Upper lobe of left lung (tissue), 6 donors: ENCODE results near the gene GPR62. TPM values are rescaled to one million over a fixed set of nuclear protein-coding genes. Genes with fewer than 3 reads are reported as not detected.

Experiments used
- ATAC-seq, 2 donors: fragments of 200-7000 bp; cut with Tn5 transposase; one replicate each; pipeline ENCODE4 v1.9.1; 2022; ENCODE audit warnings: mild to moderate bottlenecking in 2 of 2, moderate library complexity in 2 of 2; ENCODE audit not compliant: low FRiP score in 2 of 2
- DNase-seq, 2 donors: peaks; one replicate each; pipeline ENCODE4 v3.0.0-alpha.2; 2019 to 2020
- H3K27ac ChIP-seq, 4 donors: fragments of 200-600 bp; sonication (generic); one replicate each; pipeline ENCODE4 v1.5.1; 2016 to 2019
- H3K27me3 ChIP-seq, 4 donors: fragments of 200-600 bp; sonication (generic); one replicate each; pipeline ENCODE4 v1.5.1; 2017 to 2019
- H3K36me3 ChIP-seq, 4 donors: fragments of 200-600 bp; sonication (generic); one replicate each; pipeline ENCODE4 v1.5.1; 2016 to 2019
- H3K4me1 ChIP-seq, 4 donors: fragments of 200-600 bp; sonication (generic); one replicate each; pipeline ENCODE4 v1.5.1; 2018 to 2019
- H3K4me3 ChIP-seq, 4 donors: fragments of 200-600 bp; sonication (generic); one replicate each; pipeline ENCODE4 v1.5.1; 2017 to 2019; ENCODE audit warnings: mild to moderate bottlenecking in 2 of 4, moderate library complexity in 1 of 4
- H3K9me3 ChIP-seq, 4 donors: fragments of 200-600 bp; sonication (generic); one replicate each; pipeline ENCODE4 v1.5.1; 2018 to 2019
- CTCF ChIP-seq, 6 experiments: fragments of 450-650 bp in 4 of 6; fragments of 200-600 bp in 2 of 6; sonication (generic) in 2 of 6; IDR thresholded peaks; one replicate each; pipeline ENCODE4 v1.5.1; 2016 to 2019; ENCODE audit warnings: antibody characterized with exemption in 6 of 6
- EP300 ChIP-seq, 4 donors: sonication (generic); formaldehyde crosslinking; IDR thresholded peaks; one replicate each; pipeline ENCODE4 v1.5.1; 2017; ENCODE audit warnings: antibody characterized with exemption in 4 of 4, control low read depth in 2 of 4
- POLR2A ChIP-seq, 4 donors: fragments of 450-650 bp; IDR thresholded peaks; one replicate each; pipeline ENCODE4 v1.5.1; 2016 to 2017; ENCODE audit warnings: antibody characterized with exemption in 4 of 4, mild to moderate bottlenecking in 2 of 4
- POLR2AphosphoS5 ChIP-seq, 2 donors: sonication (generic); formaldehyde crosslinking; IDR thresholded peaks; one replicate each; pipeline ENCODE4 v1.5.1; 2017; ENCODE audit warnings: antibody characterized with exemption in 2 of 2
- WGBS, 2 donors: methylation state at CpG; one replicate each; pipeline ENCODE4 v1.1.5; 2017 to 2018; 5-methylcytosine and 5-hydroxymethylcytosine counted together
- total RNA-seq, 6 donors: library from RNA; depleted of rRNA in 4 of 6; stranded (reverse); fragments of >200 nt in 4 of 6; gene quantifications; one replicate each; pipeline versions ENCODE4 v1.1.0 to v1.2.1, GENCODE V29; 2016 to 2021
- donor health status: DM: no; HTN: no; CAD: no; lungs with moderate emphysema.
- donor health status: DM: no; HTN: yes; CAD: no; lungs with severe emphysema.

Gene GPR62
- total RNA-seq, 6 donors from 2014 or later = not detected

- no peak overlapping the region for H3K27ac ChIP-seq
- H3K27me3 ChIP-seq = peaks cover 0 to 4% (median 0%) of the 10 kb centered on the region in 4 donors
- ATAC-seq = no peak
- no peak for DNase-seq
- 63 to 88% methylated on average over 3 to 4 of the region's 4 CpGs for WGBS, 2 donors
- H3K4me1 ChIP-seq = peaks cover 11 to 34% (median 22%) of the 10 kb centered on the region in 4 donors
- TF ChIP-seq EP300 (IDR thresholded peaks at IDR 0.05) = no peak
- TF ChIP-seq POLR2AphosphoS5 (IDR thresholded peaks at IDR 0.05) = no peak
- no peak for TF ChIP-seq CTCF (IDR thresholded peaks at IDR 0.05)
- TF ChIP-seq POLR2A (IDR thresholded peaks at IDR 0.05) = no peak
- no peak overlapping the region for H3K4me3 ChIP-seq
- peaks cover 0 to 16% (median 7%) of the 10 kb centered on the region in 4 donors for H3K36me3 ChIP-seq
- no peaks in the 10 kb centered on the region for H3K9me3 ChIP-seq
Observed at GRCh38 chr3:51964521-51964920, 9.3 kb downstream of the GPR62 start.

- WGBS, 2 donors = 77 to 83% methylated on average over 2 of the region's 2 CpGs
- H3K27ac ChIP-seq = no peak overlapping the region
- H3K27me3 ChIP-seq = peaks cover 0 to 4% (median 0%) of the 10 kb centered on the region in 4 donors
- no peak for DNase-seq
- peak overlapping the region in 1 of 4 donors; percentile 83 for H3K4me3 ChIP-seq
- TF ChIP-seq POLR2A (IDR thresholded peaks at IDR 0.05) = no peak
- no peak for ATAC-seq
- peaks cover 11 to 34% (median 22%) of the 10 kb centered on the region in 4 donors for H3K4me1 ChIP-seq
- peaks cover 0 to 2% (median under 1%) of the 10 kb centered on the region in 4 donors for H3K36me3 ChIP-seq
- H3K9me3 ChIP-seq = no peaks in the 10 kb centered on the region
Observed at GRCh38 chr3:51966016-51966415, 10.8 kb downstream of the GPR62 start.

GRCh38 chr3:51966486-51966885 is 11.3 kb downstream of the GPR62 start:
- H3K9me3 ChIP-seq = no peaks in the 10 kb centered on the region
- DNase-seq = no peak
- no peaks in the 10 kb centered on the region for H3K36me3 ChIP-seq
- no peak for ATAC-seq
- H3K27ac ChIP-seq = peak overlapping the region in 3 of 4 donors; percentile 74 to 95 (median 94)
- TF ChIP-seq EP300 (IDR thresholded peaks at IDR 0.05) (no peak), POLR2AphosphoS5 (IDR thresholded peaks at IDR 0.05) (no peak), CTCF (IDR thresholded peaks at IDR 0.05) (no peak), POLR2A (IDR thresholded peaks at IDR 0.05) (no peak)
- H3K27me3 ChIP-seq = peaks cover 0 to 4% (median 0%) of the 10 kb centered on the region in 4 donors
- H3K4me1 ChIP-seq = peaks cover 11 to 38% (median 22%) of the 10 kb centered on the region in 4 donors
- H3K4me3 ChIP-seq = peak overlapping the region; percentile 51 to 92 (median 84)
- WGBS, 2 donors = 83 to 95% methylated on average over 4 to 5 of the region's 5 CpGs

GRCh38 chr3:51966922-51967383 is 11.8 kb downstream of the GPR62 start:
- 13 to 15% methylated on average over 5 to 6 of the region's 33 CpGs for WGBS, 2 donors
- TF ChIP-seq CTCF (IDR thresholded peaks at IDR 0.05) (no peak), EP300 (IDR thresholded peaks at IDR 0.05) (no peak), POLR2A (IDR thresholded peaks at IDR 0.05) (peak in 1 of 4 donors; percentile 34), POLR2AphosphoS5 (IDR thresholded peaks at IDR 0.05) (no peak)
- Histone ChIP-seq H3K36me3 (no peaks in the 10 kb centered on the region), H3K4me1 (peaks cover 11 to 40% (median 22%) of the 10 kb centered on the region in 4 donors), H3K27ac (peak overlapping the region; percentile 74 to 95 (median 90)), H3K27me3 (peaks cover 0 to 4% (median 0%) of the 10 kb centered on the region in 4 donors), H3K9me3 (no peaks in the 10 kb centered on the region), H3K4me3 (peak overlapping the region; percentile 51 to 92 (median 84))
- DNase-seq (peak in 1 of 2 donors; percentile 91), ATAC-seq (no peak)

- DNase-seq (peak; percentile 75 to 91), ATAC-seq (peak in 1 of 2 donors; percentile 80)
- Histone ChIP-seq H3K4me1 (peaks cover 11 to 42% (median 22%) of the 10 kb centered on the region in 4 donors), H3K36me3 (no peaks in the 10 kb centered on the region), H3K4me3 (peak within 1 kb of the TSS; percentile 83 to 92 (median 86)), H3K27me3 (peaks cover 0 to 4% (median 0%) of the 10 kb centered on the region in 4 donors), H3K9me3 (no peaks in the 10 kb centered on the region), H3K27ac (peak within 1 kb of the TSS; percentile 74 to 95 (median 90))
- WGBS, 2 donors = 0% methylated on average over 16 of the region's 90 CpGs; no CpG with 5 or more reads in 1 of the 2 donors
- TF ChIP-seq POLR2AphosphoS5 (IDR thresholded peaks at IDR 0.05) (peak in 1 of 2 donors; percentile 54), EP300 (IDR thresholded peaks at IDR 0.05) (no peak), POLR2A (IDR thresholded peaks at IDR 0.05) (peak in 2 of 4 donors; percentile 22 to 68)
Observed at GRCh38 chr3:51967384-51968169, 12.4 kb downstream of the GPR62 start, which contains the start of gene PCBP4. Gene PCBP4, minus strand, starts transcription at chr3:51967454. Its CDS starts 6,214 bp downstream, at chr3:51961240.
